ENCODE results near the gene SYCP3.

SYCP3 gene

GRCh38 chr12:101780599-101780998 is 41.3 kb upstream of the SYCP3 start:
- peaks cover 22% of the 10 kb centered on the region for H3K4me1 ChIP-seq (ENCODE audit: insufficient read depth, low read length)
- H4K20me1 ChIP-seq (ENCODE audit: insufficient read depth, low read length): no peaks in the 10 kb centered on the region
- no peaks in the 10 kb centered on the region for H3K79me2 ChIP-seq (ENCODE audit: insufficient read depth, low read length)
- DNase-seq: no peak
- H3K4me2 ChIP-seq (ENCODE audit: insufficient read depth, low read length): no peak overlapping the region
- H3K36me3 ChIP-seq (ENCODE audit: insufficient read depth, low read length): peaks cover 68% of the 10 kb centered on the region
- H3K9ac ChIP-seq (ENCODE audit: low read depth, low read length): no peak overlapping the region
- no peaks in the 10 kb centered on the region for H3K27me3 ChIP-seq (ENCODE audit: insufficient read depth, low read length, poor library complexity)
- no peaks in the 10 kb centered on the region for H3K9me3 ChIP-seq (ENCODE audit: insufficient read depth, low read length, severe bottlenecking)
- TF ChIP-seq EZH2 (IDR thresholded peaks at IDR 0.05; ENCODE audit: borderline replicate concordance, low read depth, low read length, severe bottlenecking) (no peak), CTCF (IDR thresholded peaks at IDR 0.05; ENCODE audit: borderline replicate concordance, extremely low read depth, low read length, poor library complexity, severe bottlenecking) (no peak)
- no peak for ATAC-seq (ENCODE audit: insufficient read depth, low read depth)
- no peak overlapping the region for H2AFZ ChIP-seq (ENCODE audit: low read depth, low read length)
- no peak overlapping the region for H3K27ac ChIP-seq (ENCODE audit: low read length)
- no peak overlapping the region for H3K4me3 ChIP-seq (ENCODE audit: low read depth in 1 of 2, low read length in 2 of 2)

- H3K4me2 ChIP-seq (ENCODE audit: insufficient read depth, low read length): no peak overlapping the region
- H3K79me2 ChIP-seq (ENCODE audit: insufficient read depth, low read length): no peaks in the 10 kb centered on the region
- peaks cover 31% of the 10 kb centered on the region for H3K4me1 ChIP-seq (ENCODE audit: insufficient read depth, low read length)
- TF ChIP-seq CTCF (IDR thresholded peaks at IDR 0.05; ENCODE audit: borderline replicate concordance, extremely low read depth, low read length, poor library complexity, severe bottlenecking): no peak
- no peak for TF ChIP-seq EZH2 (IDR thresholded peaks at IDR 0.05; ENCODE audit: borderline replicate concordance, low read depth, low read length, severe bottlenecking)
- H3K27me3 ChIP-seq (ENCODE audit: insufficient read depth, low read length, poor library complexity): no peaks in the 10 kb centered on the region
- no peak overlapping the region for H3K4me3 ChIP-seq (ENCODE audit: low read depth in 1 of 2, low read length in 2 of 2)
- DNase-seq: no peak
- no peak for ATAC-seq (ENCODE audit: insufficient read depth, low read depth)
- H2AFZ ChIP-seq (ENCODE audit: low read depth, low read length): no peak overlapping the region
- H3K9me3 ChIP-seq (ENCODE audit: insufficient read depth, low read length, severe bottlenecking): no peaks in the 10 kb centered on the region
- no peak overlapping the region for H3K9ac ChIP-seq (ENCODE audit: low read depth, low read length)
- H4K20me1 ChIP-seq (ENCODE audit: insufficient read depth, low read length): no peaks in the 10 kb centered on the region
- H3K36me3 ChIP-seq (ENCODE audit: insufficient read depth, low read length): peaks cover 61% of the 10 kb centered on the region
- H3K27ac ChIP-seq (ENCODE audit: low read length): 0 out of 2 replicates have a peak overlapping the region, but pooled peaks have one; percentile 4
Measured at GRCh38 chr12:101779626-101780025, 40.4 kb upstream of the SYCP3 start.

- Histone ChIP-seq H3K27ac (ENCODE audit: low read length) (no peak overlapping the region), H3K4me2 (ENCODE audit: insufficient read depth, low read length) (no peak overlapping the region), H3K4me1 (ENCODE audit: insufficient read depth, low read length) (peaks cover 36% of the 10 kb centered on the region), H3K79me2 (ENCODE audit: insufficient read depth, low read length) (no peaks in the 10 kb centered on the region), H2AFZ (ENCODE audit: low read depth, low read length) (no peak overlapping the region), H3K4me3 (ENCODE audit: low read depth in 1 of 2, low read length in 2 of 2) (no peak overlapping the region), H3K36me3 (ENCODE audit: insufficient read depth, low read length) (peaks cover 57% of the 10 kb centered on the region), H3K9ac (ENCODE audit: low read depth, low read length) (no peak overlapping the region), H3K9me3 (ENCODE audit: insufficient read depth, low read length, severe bottlenecking) (no peaks in the 10 kb centered on the region), H4K20me1 (ENCODE audit: insufficient read depth, low read length) (no peaks in the 10 kb centered on the region), H3K27me3 (ENCODE audit: insufficient read depth, low read length, poor library complexity) (no peaks in the 10 kb centered on the region)
- no peak for DNase-seq
- no peak for ATAC-seq (ENCODE audit: insufficient read depth, low read depth)
- TF ChIP-seq EZH2 (IDR thresholded peaks at IDR 0.05; ENCODE audit: borderline replicate concordance, low read depth, low read length, severe bottlenecking) (no peak), CTCF (IDR thresholded peaks at IDR 0.05; ENCODE audit: borderline replicate concordance, extremely low read depth, low read length, poor library complexity, severe bottlenecking) (no peak)
Measured at GRCh38 chr12:101779200-101779599, 39.9 kb upstream of the SYCP3 start.

- Histone ChIP-seq H3K27me3 (ENCODE audit: insufficient read depth, low read length, poor library complexity) (no peaks in the 10 kb centered on the region), H4K20me1 (ENCODE audit: insufficient read depth, low read length) (peaks cover 3% of the 10 kb centered on the region; the same call in 1 of the 2 replicates), H3K4me1 (ENCODE audit: insufficient read depth, low read length) (peaks cover 48% of the 10 kb centered on the region), H2AFZ (ENCODE audit: low read depth, low read length) (no peak overlapping the region), H3K79me2 (ENCODE audit: insufficient read depth, low read length) (no peaks in the 10 kb centered on the region), H3K27ac (ENCODE audit: low read length) (peak overlapping the region; percentile 85; the same call in 1 of the 2 replicates), H3K36me3 (ENCODE audit: insufficient read depth, low read length) (peaks cover 55% of the 10 kb centered on the region), H3K4me3 (ENCODE audit: low read depth in 1 of 2, low read length in 2 of 2) (no peak overlapping the region), H3K9me3 (ENCODE audit: insufficient read depth, low read length, severe bottlenecking) (no peaks in the 10 kb centered on the region), H3K9ac (ENCODE audit: low read depth, low read length) (no peak overlapping the region), H3K4me2 (ENCODE audit: insufficient read depth, low read length) (no peak overlapping the region)
- DNase-seq (no peak), ATAC-seq (ENCODE audit: insufficient read depth, low read depth) (no peak)
- TF ChIP-seq EZH2 (IDR thresholded peaks at IDR 0.05; ENCODE audit: borderline replicate concordance, low read depth, low read length, severe bottlenecking): no peak
- TF ChIP-seq CTCF (IDR thresholded peaks at IDR 0.05; ENCODE audit: borderline replicate concordance, extremely low read depth, low read length, poor library complexity, severe bottlenecking): no peak
Measured at GRCh38 chr12:101777978-101778377, 38.7 kb upstream of the SYCP3 start.

Data from DND-41 (cell line).